ENCODE measurements around the gene TMCC1.
A peak's percentile ranks its signal among the peaks of the same experiment; 100 is the strongest.

DNA sequence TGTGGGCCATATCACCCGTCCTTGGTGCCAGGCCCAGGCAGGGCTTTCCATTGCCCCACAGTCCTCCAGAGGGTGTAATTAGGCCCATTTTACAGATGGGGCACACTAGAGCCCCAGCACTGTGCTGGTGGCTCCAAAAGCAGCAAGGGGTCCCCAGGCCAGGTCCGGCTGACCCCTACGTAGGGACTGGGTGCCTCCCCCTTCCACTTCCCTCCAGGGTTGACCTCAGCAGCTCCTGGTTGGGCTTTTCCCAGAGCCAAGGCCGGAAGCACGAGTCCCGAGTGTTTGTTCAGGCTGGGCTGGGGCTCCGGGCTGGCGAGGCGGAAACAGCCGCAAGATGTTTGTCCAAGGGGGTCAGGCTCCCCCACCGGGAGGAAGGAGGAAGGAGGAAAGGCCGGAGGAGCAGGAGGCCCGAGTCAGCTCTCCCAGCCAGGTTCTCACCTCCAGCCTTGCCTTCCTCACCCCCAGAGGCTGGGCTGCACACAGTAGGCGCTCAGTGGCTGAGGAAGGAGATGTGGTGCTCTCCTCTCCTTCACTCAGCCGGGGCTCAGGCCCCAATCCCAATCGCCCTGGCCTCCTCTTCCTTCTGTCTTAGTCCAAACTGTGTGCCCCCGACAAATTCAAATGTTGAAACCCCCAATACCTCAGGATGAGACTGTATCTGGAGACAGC lies 269.9 kb downstream of the TMCC1 start:
- TF ChIP-seq JUND (IDR thresholded peaks at IDR 0.05): no peak
- TF ChIP-seq, protein P1, sequence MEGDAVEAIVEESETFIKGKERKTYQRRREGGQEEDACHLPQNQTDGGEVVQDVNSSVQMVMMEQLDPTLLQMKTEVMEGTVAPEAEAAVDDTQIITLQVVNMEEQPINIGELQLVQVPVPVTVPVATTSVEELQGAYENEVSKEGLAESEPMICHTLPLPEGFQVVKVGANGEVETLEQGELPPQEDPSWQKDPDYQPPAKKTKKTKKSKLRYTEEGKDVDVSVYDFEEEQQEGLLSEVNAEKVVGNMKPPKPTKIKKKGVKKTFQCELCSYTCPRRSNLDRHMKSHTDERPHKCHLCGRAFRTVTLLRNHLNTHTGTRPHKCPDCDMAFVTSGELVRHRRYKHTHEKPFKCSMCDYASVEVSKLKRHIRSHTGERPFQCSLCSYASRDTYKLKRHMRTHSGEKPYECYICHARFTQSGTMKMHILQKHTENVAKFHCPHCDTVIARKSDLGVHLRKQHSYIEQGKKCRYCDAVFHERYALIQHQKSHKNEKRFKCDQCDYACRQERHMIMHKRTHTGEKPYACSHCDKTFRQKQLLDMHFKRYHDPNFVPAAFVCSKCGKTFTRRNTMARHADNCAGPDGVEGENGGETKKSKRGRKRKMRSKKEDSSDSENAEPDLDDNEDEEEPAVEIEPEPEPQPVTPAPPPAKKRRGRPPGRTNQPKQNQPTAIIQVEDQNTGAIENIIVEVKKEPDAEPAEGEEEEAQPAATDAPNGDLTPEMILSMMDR (IDR thresholded peaks at IDR 0.05; ENCODE audit: low read depth, low read length, missing input control): no peak
- TF ChIP-seq YY1 (IDR thresholded peaks at IDR 0.05): no peak
- TF ChIP-seq, protein P2, sequence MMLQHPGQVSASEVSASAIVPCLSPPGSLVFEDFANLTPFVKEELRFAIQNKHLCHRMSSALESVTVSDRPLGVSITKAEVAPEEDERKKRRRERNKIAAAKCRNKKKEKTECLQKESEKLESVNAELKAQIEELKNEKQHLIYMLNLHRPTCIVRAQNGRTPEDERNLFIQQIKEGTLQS (IDR thresholded peaks at IDR 0.05): no peak
- TF ChIP-seq, protein P3, sequence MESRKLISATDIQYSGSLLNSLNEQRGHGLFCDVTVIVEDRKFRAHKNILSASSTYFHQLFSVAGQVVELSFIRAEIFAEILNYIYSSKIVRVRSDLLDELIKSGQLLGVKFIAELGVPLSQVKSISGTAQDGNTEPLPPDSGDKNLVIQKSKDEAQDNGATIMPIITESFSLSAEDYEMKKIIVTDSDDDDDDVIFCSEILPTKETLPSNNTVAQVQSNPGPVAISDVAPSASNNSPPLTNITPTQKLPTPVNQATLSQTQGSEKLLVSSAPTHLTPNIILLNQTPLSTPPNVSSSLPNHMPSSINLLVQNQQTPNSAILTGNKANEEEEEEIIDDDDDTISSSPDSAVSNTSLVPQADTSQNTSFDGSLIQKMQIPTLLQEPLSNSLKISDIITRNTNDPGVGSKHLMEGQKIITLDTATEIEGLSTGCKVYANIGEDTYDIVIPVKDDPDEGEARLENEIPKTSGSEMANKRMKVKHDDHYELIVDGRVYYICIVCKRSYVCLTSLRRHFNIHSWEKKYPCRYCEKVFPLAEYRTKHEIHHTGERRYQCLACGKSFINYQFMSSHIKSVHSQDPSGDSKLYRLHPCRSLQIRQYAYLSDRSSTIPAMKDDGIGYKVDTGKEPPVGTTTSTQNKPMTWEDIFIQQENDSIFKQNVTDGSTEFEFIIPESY (IDR thresholded peaks at IDR 0.05): no peak
- TF ChIP-seq, protein P4, sequence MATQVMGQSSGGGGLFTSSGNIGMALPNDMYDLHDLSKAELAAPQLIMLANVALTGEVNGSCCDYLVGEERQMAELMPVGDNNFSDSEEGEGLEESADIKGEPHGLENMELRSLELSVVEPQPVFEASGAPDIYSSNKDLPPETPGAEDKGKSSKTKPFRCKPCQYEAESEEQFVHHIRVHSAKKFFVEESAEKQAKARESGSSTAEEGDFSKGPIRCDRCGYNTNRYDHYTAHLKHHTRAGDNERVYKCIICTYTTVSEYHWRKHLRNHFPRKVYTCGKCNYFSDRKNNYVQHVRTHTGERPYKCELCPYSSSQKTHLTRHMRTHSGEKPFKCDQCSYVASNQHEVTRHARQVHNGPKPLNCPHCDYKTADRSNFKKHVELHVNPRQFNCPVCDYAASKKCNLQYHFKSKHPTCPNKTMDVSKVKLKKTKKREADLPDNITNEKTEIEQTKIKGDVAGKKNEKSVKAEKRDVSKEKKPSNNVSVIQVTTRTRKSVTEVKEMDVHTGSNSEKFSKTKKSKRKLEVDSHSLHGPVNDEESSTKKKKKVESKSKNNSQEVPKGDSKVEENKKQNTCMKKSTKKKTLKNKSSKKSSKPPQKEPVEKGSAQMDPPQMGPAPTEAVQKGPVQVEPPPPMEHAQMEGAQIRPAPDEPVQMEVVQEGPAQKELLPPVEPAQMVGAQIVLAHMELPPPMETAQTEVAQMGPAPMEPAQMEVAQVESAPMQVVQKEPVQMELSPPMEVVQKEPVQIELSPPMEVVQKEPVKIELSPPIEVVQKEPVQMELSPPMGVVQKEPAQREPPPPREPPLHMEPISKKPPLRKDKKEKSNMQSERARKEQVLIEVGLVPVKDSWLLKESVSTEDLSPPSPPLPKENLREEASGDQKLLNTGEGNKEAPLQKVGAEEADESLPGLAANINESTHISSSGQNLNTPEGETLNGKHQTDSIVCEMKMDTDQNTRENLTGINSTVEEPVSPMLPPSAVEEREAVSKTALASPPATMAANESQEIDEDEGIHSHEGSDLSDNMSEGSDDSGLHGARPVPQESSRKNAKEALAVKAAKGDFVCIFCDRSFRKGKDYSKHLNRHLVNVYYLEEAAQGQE (IDR thresholded peaks at IDR 0.05): no peak
- TF ChIP-seq RXRA (IDR thresholded peaks at IDR 0.05): peak; percentile 20 to 28
- TF ChIP-seq, protein P5, sequence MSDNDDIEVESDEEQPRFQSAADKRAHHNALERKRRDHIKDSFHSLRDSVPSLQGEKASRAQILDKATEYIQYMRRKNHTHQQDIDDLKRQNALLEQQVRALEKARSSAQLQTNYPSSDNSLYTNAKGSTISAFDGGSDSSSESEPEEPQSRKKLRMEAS (IDR thresholded peaks at IDR 0.05): no peak
- no peak for TF ChIP-seq RAD21 (IDR thresholded peaks at IDR 0.05)

All from liver (tissue), 3 donors.